ENCODE results near the gene SERTAD4. TPM values are rescaled to one million over a fixed set of nuclear protein-coding genes. Genes with fewer than 3 reads are reported as not detected.
A peak's percentile ranks its signal among the peaks of the same experiment; 100 is the strongest.

SERTAD4 gene
- total and polyA plus RNA-seq, 7 experiments from 2014 or later = not detected

GRCh38 chr1:210289248-210289647, 56.7 kb downstream of the SERTAD4 start:
- Histone ChIP-seq H3K36me3 (ENCODE audit: control insufficient read depth in 2 of 3, insufficient read depth in 3 of 3, low read length in 3 of 3) (no peaks in the 10 kb centered on the region), H3K9me3 (ENCODE audit: control insufficient read depth in 2 of 3, low read length in 3 of 3) (no peaks in the 10 kb centered on the region), H3K4me3 (ENCODE audit: low read length) (no peak overlapping the region), H3K27ac (ENCODE audit: low read depth, low read length) (no peak overlapping the region), H3K4me1 (ENCODE audit: control insufficient read depth in 2 of 2, insufficient read depth in 2 of 2, low read length in 2 of 2) (no peaks in the 10 kb centered on the region), H3K27me3 (ENCODE audit: control insufficient read depth in 2 of 2, insufficient read depth in 2 of 2, low read length in 2 of 2) (peaks cover 0 to 4% of the 10 kb centered on the region in 2 donors)
- H3K4me1 Mint-ChIP-seq = peaks cover 0 to 5% (median 0%) of the 10 kb centered on the region in 7 donors
- ChIA-PET CTCF (no interaction called here), POLR2A (no interaction called here)
- no peak for ATAC-seq
- no peaks in the 10 kb centered on the region for H3K36me3 Mint-ChIP-seq
- peaks cover 0 to 6% (median 0%) of the 10 kb centered on the region in 11 donors for H3K9me3 Mint-ChIP-seq
- H3K27me3 Mint-ChIP-seq = peaks cover 41 to 63% (median 52%) of the 10 kb centered on the region in 5 donors
- no peak for DNase-seq
- intact Hi-C loops (cut with micrococcal nuclease) = no loop called here
- no peak overlapping the region for H3K4me3 Mint-ChIP-seq
- H3K27ac Mint-ChIP-seq = no peak overlapping the region

GRCh38 chr1:210291081-210291764, 58.6 kb downstream of the SERTAD4 start:
- Mint-ChIP-seq H3K27ac (no peak overlapping the region), H3K36me3 (no peaks in the 10 kb centered on the region), H3K9me3 (peaks cover 0 to 3% (median 0%) of the 10 kb centered on the region in 11 donors), H3K27me3 (peaks cover 47 to 54% (median 51%) of the 10 kb centered on the region in 5 donors), H3K4me1 (peaks cover 0 to 5% (median 0%) of the 10 kb centered on the region in 7 donors), H3K4me3 (peak overlapping the region in 3 of 10 donors; percentile 4 to 21 (median 6))
- H3K9me3 ChIP-seq (ENCODE audit: control insufficient read depth in 2 of 3, low read length in 3 of 3) = no peaks in the 10 kb centered on the region
- CTCF ChIA-PET = no interaction called here
- no peak overlapping the region for H3K4me3 ChIP-seq (ENCODE audit: low read length)
- POLR2A ChIA-PET = no interaction called here
- DNase-seq = no peak
- no peak overlapping the region for H3K27ac ChIP-seq (ENCODE audit: low read depth, low read length)
- ATAC-seq = no peak
- H3K4me1 ChIP-seq (ENCODE audit: control insufficient read depth in 2 of 2, insufficient read depth in 2 of 2, low read length in 2 of 2) = no peaks in the 10 kb centered on the region
- intact Hi-C loops (cut with micrococcal nuclease) = no loop called here
- H3K36me3 ChIP-seq (ENCODE audit: control insufficient read depth in 2 of 3, insufficient read depth in 3 of 3, low read length in 3 of 3) = no peaks in the 10 kb centered on the region
- peaks cover 3 to 4% of the 10 kb centered on the region in 2 donors for H3K27me3 ChIP-seq (ENCODE audit: control insufficient read depth in 2 of 2, insufficient read depth in 2 of 2, low read length in 2 of 2)

- Mint-ChIP-seq H3K4me1 (peaks cover 0 to 5% (median 0%) of the 10 kb centered on the region in 7 donors), H3K4me3 (peak overlapping the region in 4 of 10 donors; percentile 4 to 71 (median 36)), H3K9me3 (peaks cover 0 to 3% (median 0%) of the 10 kb centered on the region in 11 donors), H3K27me3 (peaks cover 47 to 54% (median 51%) of the 10 kb centered on the region in 5 donors), H3K36me3 (no peaks in the 10 kb centered on the region), H3K27ac (no peak overlapping the region)
- no peak overlapping the region for H3K27ac ChIP-seq (ENCODE audit: low read depth, low read length)
- ChIA-PET CTCF (no interaction called here), POLR2A (no interaction called here)
- H3K9me3 ChIP-seq (ENCODE audit: control insufficient read depth in 2 of 3, low read length in 3 of 3) = no peaks in the 10 kb centered on the region
- peaks cover 3 to 4% of the 10 kb centered on the region in 2 donors for H3K27me3 ChIP-seq (ENCODE audit: control insufficient read depth in 2 of 2, insufficient read depth in 2 of 2, low read length in 2 of 2)
- no peak overlapping the region for H3K4me3 ChIP-seq (ENCODE audit: low read length)
- intact Hi-C loops (cut with micrococcal nuclease) = no loop called here
- no peaks in the 10 kb centered on the region for H3K4me1 ChIP-seq (ENCODE audit: control insufficient read depth in 2 of 2, insufficient read depth in 2 of 2, low read length in 2 of 2)
- no peak for ATAC-seq
- H3K36me3 ChIP-seq (ENCODE audit: control insufficient read depth in 2 of 3, insufficient read depth in 3 of 3, low read length in 3 of 3) = no peaks in the 10 kb centered on the region
- DNase-seq = no peak
Observed at GRCh38 chr1:210291786-210292230, 59.2 kb downstream of the SERTAD4 start.

- POLR2A ChIA-PET = no interaction called here
- CTCF ChIA-PET = no interaction called here
- intact Hi-C loops (cut with micrococcal nuclease) = no loop called here
Observed at GRCh38 chr1:210292231-210292871, 59.8 kb downstream of the SERTAD4 start.

GRCh38 chr1:210293171-210293607, 60.6 kb downstream of the SERTAD4 start:
- ChIA-PET CTCF (no interaction called here), POLR2A (no interaction called here)
- H3K27me3 ChIP-seq (ENCODE audit: control insufficient read depth in 2 of 2, insufficient read depth in 2 of 2, low read length in 2 of 2) = peaks cover 3 to 4% of the 10 kb centered on the region in 2 donors
- no peak for ATAC-seq
- Mint-ChIP-seq H3K4me1 (peaks cover 0 to 5% (median 0%) of the 10 kb centered on the region in 7 donors), H3K9me3 (peaks cover 0 to 3% (median 0%) of the 10 kb centered on the region in 11 donors), H3K36me3 (no peaks in the 10 kb centered on the region), H3K27ac (no peak overlapping the region), H3K27me3 (peaks cover 48 to 58% (median 50%) of the 10 kb centered on the region in 5 donors), H3K4me3 (peak overlapping the region in 7 of 10 donors; percentile 3 to 71 (median 55))
- no peaks in the 10 kb centered on the region for H3K9me3 ChIP-seq (ENCODE audit: control insufficient read depth in 2 of 3, low read length in 3 of 3)
- no peak for DNase-seq
- H3K4me3 ChIP-seq (ENCODE audit: low read length) = no peak overlapping the region
- H3K4me1 ChIP-seq (ENCODE audit: control insufficient read depth in 2 of 2, insufficient read depth in 2 of 2, low read length in 2 of 2) = no peaks in the 10 kb centered on the region
- intact Hi-C loops (cut with micrococcal nuclease) = no loop called here
- H3K36me3 ChIP-seq (ENCODE audit: control insufficient read depth in 2 of 3, insufficient read depth in 3 of 3, low read length in 3 of 3) = no peaks in the 10 kb centered on the region
- H3K27ac ChIP-seq (ENCODE audit: low read depth, low read length) = no peak overlapping the region

More at GRCh38 chr1:210292231-210292871, 59.8 kb downstream of the SERTAD4 start:
- Mint-ChIP-seq H3K9me3 (peaks cover 0 to 3% (median 0%) of the 10 kb centered on the region in 11 donors), H3K27ac (no peak overlapping the region), H3K4me1 (peaks cover 0 to 5% (median 0%) of the 10 kb centered on the region in 7 donors), H3K27me3 (peaks cover 48 to 55% (median 54%) of the 10 kb centered on the region in 5 donors), H3K4me3 (peak overlapping the region in 9 of 10 donors; percentile 12 to 71 (median 57)), H3K36me3 (no peaks in the 10 kb centered on the region)
- H3K27ac ChIP-seq (ENCODE audit: low read depth, low read length) = no peak overlapping the region
- ATAC-seq = peak; percentile 56
- H3K4me1 ChIP-seq (ENCODE audit: control insufficient read depth in 2 of 2, insufficient read depth in 2 of 2, low read length in 2 of 2) = no peaks in the 10 kb centered on the region
- H3K27me3 ChIP-seq (ENCODE audit: control insufficient read depth in 2 of 2, insufficient read depth in 2 of 2, low read length in 2 of 2) = peaks cover 3 to 4% of the 10 kb centered on the region in 2 donors
- peak in 4 of 9 donors; percentile 9 to 37 (median 14) for DNase-seq
- H3K9me3 ChIP-seq (ENCODE audit: control insufficient read depth in 2 of 3, low read length in 3 of 3) = no peaks in the 10 kb centered on the region
- no peaks in the 10 kb centered on the region for H3K36me3 ChIP-seq (ENCODE audit: control insufficient read depth in 2 of 3, insufficient read depth in 3 of 3, low read length in 3 of 3)
- no peak overlapping the region for H3K4me3 ChIP-seq (ENCODE audit: low read length)

GRCh38 chr1:210294999-210295745, 62.6 kb downstream of the SERTAD4 start:
- H3K4me3 ChIP-seq (ENCODE audit: low read length) = no peak overlapping the region
- H3K4me1 Mint-ChIP-seq = peaks cover 0 to 5% (median 0%) of the 10 kb centered on the region in 7 donors
- POLR2A ChIA-PET = no interaction called here

More at GRCh38 chr1:210294999-210295745, 62.6 kb downstream of the SERTAD4 start:
- DNase-seq (no peak), ATAC-seq (no peak)
- CTCF ChIA-PET = interaction anchor here (0.6 kb wide), 1 partner anchor 80 kb away, joined by 3 read pairs; no protein-coding TSS in a partner anchor
- H3K27ac ChIP-seq (ENCODE audit: low read depth, low read length) = no peak overlapping the region
- Mint-ChIP-seq H3K36me3 (no peaks in the 10 kb centered on the region), H3K4me3 (peak overlapping the region in 1 of 10 donors; percentile 20), H3K9me3 (no peaks in the 10 kb centered on the region), H3K27me3 (peaks cover 32 to 49% (median 40%) of the 10 kb centered on the region in 5 donors), H3K27ac (no peak overlapping the region)
- H3K4me1 ChIP-seq (ENCODE audit: control insufficient read depth in 2 of 2, insufficient read depth in 2 of 2, low read length in 2 of 2) = no peaks in the 10 kb centered on the region
- no peaks in the 10 kb centered on the region for H3K36me3 ChIP-seq (ENCODE audit: control insufficient read depth in 2 of 3, insufficient read depth in 3 of 3, low read length in 3 of 3)
- intact Hi-C loops (cut with micrococcal nuclease) = no loop called here
- H3K9me3 ChIP-seq (ENCODE audit: control insufficient read depth in 2 of 3, low read length in 3 of 3) = no peaks in the 10 kb centered on the region
- peaks cover 3 to 4% of the 10 kb centered on the region in 2 donors for H3K27me3 ChIP-seq (ENCODE audit: control insufficient read depth in 2 of 2, insufficient read depth in 2 of 2, low read length in 2 of 2)
